Endodermal cell (in vitro differentiated cells): ENCODE data around the gene FAM50B. TPM values are rescaled to one million over a fixed set of nuclear protein-coding genes. Genes with fewer than 3 reads are reported as not detected.

Source experiments
- DNase-seq: peaks from one replicate; pipeline ENCODE4 v3.0.0-alpha.2; 2017
- H3K27ac ChIP-seq: 2 replicates; pipeline ENCODE4 v1.5.1; 2013; ENCODE audit warnings: mild to moderate bottlenecking, low read depth, low read length, moderate library complexity
- H3K27me3 ChIP-seq: 2 replicates; pipeline ENCODE4 v1.6.1; 2013; ENCODE audit warnings: mild to moderate bottlenecking, low read length, moderate library complexity; ENCODE audit not compliant: insufficient read depth, control insufficient read depth, poor library complexity, severe bottlenecking
- H3K36me3 ChIP-seq: 2 replicates; pipeline ENCODE4 v1.7.0; 2013; ENCODE audit warnings: mild to moderate bottlenecking, low read length, moderate library complexity; ENCODE audit not compliant: control insufficient read depth, insufficient read depth
- H3K4me1 ChIP-seq: one replicate; pipeline ENCODE4 v1.7.0; 2013; ENCODE audit warnings: low read length; ENCODE audit not compliant: control insufficient read depth, insufficient read depth
- H3K4me3 ChIP-seq: 2 replicates; pipeline ENCODE4 v1.5.1; 2013; ENCODE audit warnings: mild to moderate bottlenecking, low read length, moderate library complexity
- H3K9ac ChIP-seq: 2 replicates; pipeline ENCODE4 v1.6.1; 2013; ENCODE audit warnings: mild to moderate bottlenecking, low read length, moderate library complexity; ENCODE audit not compliant: poor library complexity, severe bottlenecking; ENCODE audit errors: extremely low read depth
- H3K9me3 ChIP-seq: 2 replicates; pipeline ENCODE4 v1.6.1; 2013; ENCODE audit warnings: mild to moderate bottlenecking, low read length, moderate library complexity; ENCODE audit not compliant: control insufficient read depth
- H3K27ac Mint-ChIP-seq: 2 replicates; pipeline ENCODE4 v1.8.0; 2020; ENCODE audit warnings: mixed read lengths
- H3K27me3 Mint-ChIP-seq: 2 replicates; pipeline ENCODE4 v1.8.0; 2021; ENCODE audit warnings: mild to moderate bottlenecking, mixed read lengths; ENCODE audit not compliant: insufficient read depth
- H3K36me3 Mint-ChIP-seq: 2 replicates; pipeline ENCODE4 v1.8.0; 2020; ENCODE audit warnings: low read depth, mixed read lengths
- H3K4me1 Mint-ChIP-seq: 2 replicates; pipeline ENCODE4 v1.8.0; 2020; ENCODE audit warnings: mixed read lengths
- H3K4me3 Mint-ChIP-seq: 2 replicates; pipeline ENCODE4 v1.8.0; 2020; ENCODE audit warnings: mild to moderate bottlenecking, moderate library complexity, mixed read lengths
- H3K9me3 Mint-ChIP-seq: 2 replicates; pipeline ENCODE4 v1.8.0; 2020; ENCODE audit warnings: mild to moderate bottlenecking, mixed read lengths
- WGBS, 2 experiments: methylation state at CpG; one replicate each; pipeline versions ENCODE4 v1.1.5 to v1.1.7; 2013; ENCODE audit warnings: missing lambda C conversion rate in 2 of 2, mixed read lengths in 1 of 2; ENCODE audit not compliant: insufficient coverage in 1 of 2, insufficient read length in 1 of 2; 5-methylcytosine and 5-hydroxymethylcytosine counted together
- total RNA-seq, 2 donors: library from RNA; stranded (reverse); fragmentation: NEBNext Ultra II Directional in 1 of 2; extraction: Animal tissue kit (Norgen Biotek cat#: 25700) in 1 of 2; gene quantifications; 2 replicates in 1 of 2; 3 replicates in 1 of 2; pipeline ENCODE4 v1.2.1, GENCODE V29; 2021
- TF ChIP-seq, protein P1 (sequence below): fragments of 200-600 bp; sonication (generic); conservative IDR thresholded peaks from 2 replicates; pipeline ENCODE4 v1.5.0; 2021; ENCODE audit warnings: antibody characterized with exemption, mild to moderate bottlenecking

The FAM50B gene
- total RNA-seq, 2 donors from 2014 or later: 2.8 to 3.7 TPM

DNA sequence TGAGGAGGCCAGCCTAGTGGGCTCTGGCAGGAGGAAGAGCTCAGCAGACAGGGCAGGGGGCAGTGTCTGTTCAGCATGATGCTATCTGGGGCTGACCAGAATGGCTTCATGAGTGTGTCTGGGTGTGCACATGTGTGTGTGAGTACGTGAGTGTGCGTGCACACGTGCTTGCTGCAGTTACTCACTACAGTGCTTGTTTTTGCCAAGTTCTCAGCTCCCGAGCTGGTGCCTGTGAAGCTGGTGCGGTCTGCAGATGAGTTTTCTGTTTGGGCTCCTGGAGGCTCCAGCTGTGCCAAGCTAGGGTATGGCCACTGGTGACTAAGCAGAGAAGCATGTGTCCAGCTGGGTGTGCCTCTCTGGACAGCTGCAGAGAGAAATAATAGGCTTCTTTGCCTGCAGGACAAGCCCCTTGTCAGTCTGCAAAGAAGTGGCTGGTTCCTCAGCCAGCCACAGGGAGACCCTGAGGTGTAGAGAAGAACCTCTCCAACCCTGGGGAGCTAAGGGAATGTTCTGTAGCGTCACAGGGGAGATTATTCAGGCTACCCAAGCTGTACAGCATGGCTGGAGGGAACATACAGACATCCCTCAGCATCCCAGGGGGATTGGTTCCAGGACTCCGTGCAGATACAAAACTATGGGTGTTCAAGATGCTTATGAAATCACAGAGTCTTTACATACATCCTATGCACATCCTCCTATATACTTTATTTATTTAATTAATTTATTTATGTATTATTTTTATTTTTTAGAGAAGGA is 40.2 kb upstream of the FAM50B start:
- peaks cover 5% of the 10 kb centered on the region for H3K4me1 ChIP-seq

DNA sequence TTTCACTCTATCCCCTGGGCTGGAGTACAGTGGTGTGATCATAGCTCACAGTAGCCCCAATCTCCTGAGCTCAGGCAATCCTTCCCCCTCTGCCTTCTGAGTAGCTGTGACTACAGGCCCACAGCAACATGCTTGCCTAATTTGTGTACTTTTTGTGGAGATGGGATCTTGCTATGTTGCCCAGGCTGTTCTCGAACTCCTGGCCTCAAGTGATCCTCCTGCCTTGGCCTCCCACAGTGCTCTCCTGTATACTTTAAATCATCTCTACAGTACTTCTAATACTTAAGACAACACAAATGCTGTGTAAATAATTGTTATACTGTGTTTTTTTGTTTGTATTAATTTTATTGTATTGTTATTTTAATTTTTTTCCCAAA is 39.7 kb upstream of the FAM50B start:
- H3K36me3 Mint-ChIP-seq: no peaks in the 10 kb centered on the region
- WGBS, 2 experiments: 100% methylated on average over 1 of the region's 1 CpG; no CpG with 5 or more reads in 1 of the 2 experiments
- no peaks in the 10 kb centered on the region for H3K27me3 Mint-ChIP-seq

More for the DNA sequence above, 40.2 kb upstream of the FAM50B start:
- no peak for DNase-seq
- Histone ChIP-seq H3K9me3 (no peaks in the 10 kb centered on the region), H3K4me3 (no peak overlapping the region), H3K9ac (no peak overlapping the region), H3K36me3 (no peaks in the 10 kb centered on the region), H3K27me3 (no peaks in the 10 kb centered on the region), H3K27ac (no peak overlapping the region)
- H3K27ac Mint-ChIP-seq: no peak overlapping the region
- peaks cover 14% of the 10 kb centered on the region for H3K4me1 Mint-ChIP-seq
- 80 to 84% methylated on average over 2 to 6 of the region's 7 CpGs for WGBS, 2 experiments
- TF ChIP-seq, protein P1, sequence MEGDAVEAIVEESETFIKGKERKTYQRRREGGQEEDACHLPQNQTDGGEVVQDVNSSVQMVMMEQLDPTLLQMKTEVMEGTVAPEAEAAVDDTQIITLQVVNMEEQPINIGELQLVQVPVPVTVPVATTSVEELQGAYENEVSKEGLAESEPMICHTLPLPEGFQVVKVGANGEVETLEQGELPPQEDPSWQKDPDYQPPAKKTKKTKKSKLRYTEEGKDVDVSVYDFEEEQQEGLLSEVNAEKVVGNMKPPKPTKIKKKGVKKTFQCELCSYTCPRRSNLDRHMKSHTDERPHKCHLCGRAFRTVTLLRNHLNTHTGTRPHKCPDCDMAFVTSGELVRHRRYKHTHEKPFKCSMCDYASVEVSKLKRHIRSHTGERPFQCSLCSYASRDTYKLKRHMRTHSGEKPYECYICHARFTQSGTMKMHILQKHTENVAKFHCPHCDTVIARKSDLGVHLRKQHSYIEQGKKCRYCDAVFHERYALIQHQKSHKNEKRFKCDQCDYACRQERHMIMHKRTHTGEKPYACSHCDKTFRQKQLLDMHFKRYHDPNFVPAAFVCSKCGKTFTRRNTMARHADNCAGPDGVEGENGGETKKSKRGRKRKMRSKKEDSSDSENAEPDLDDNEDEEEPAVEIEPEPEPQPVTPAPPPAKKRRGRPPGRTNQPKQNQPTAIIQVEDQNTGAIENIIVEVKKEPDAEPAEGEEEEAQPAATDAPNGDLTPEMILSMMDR: peak; percentile 12
- H3K36me3 Mint-ChIP-seq: no peaks in the 10 kb centered on the region
- no peaks in the 10 kb centered on the region for H3K9me3 Mint-ChIP-seq
- no peak overlapping the region for H3K4me3 Mint-ChIP-seq
- no peaks in the 10 kb centered on the region for H3K27me3 Mint-ChIP-seq

DNA sequence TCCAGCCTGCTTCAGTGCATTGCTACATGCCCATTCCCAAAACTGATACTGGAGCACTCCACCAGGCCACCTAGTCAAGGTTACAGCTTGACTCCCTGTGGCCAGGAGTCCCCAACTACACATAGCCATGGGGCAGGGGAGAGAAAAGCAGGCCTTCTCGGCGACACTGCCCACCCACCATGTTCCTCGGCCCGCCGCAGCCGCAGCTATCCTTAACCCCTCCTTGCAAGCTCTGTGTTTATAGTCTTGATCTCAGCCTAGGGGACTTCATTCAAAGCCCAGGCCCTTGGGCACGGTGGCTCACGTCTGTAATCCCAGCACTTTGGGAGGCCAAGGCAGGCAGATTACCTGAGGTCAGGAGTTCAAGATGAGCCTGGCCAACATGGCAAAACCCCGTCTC is 39.2 kb upstream of the FAM50B start:
- Histone ChIP-seq H3K4me1 (peaks cover 5% of the 10 kb centered on the region), H3K27me3 (no peaks in the 10 kb centered on the region), H3K9ac (no peak overlapping the region), H3K9me3 (no peaks in the 10 kb centered on the region), H3K27ac (no peak overlapping the region), H3K36me3 (no peaks in the 10 kb centered on the region), H3K4me3 (no peak overlapping the region)
- WGBS, 2 experiments: 85 to 91% methylated on average over 4 to 9 of the region's 9 CpGs
- H3K27ac Mint-ChIP-seq: no peak overlapping the region
- peaks cover 14% of the 10 kb centered on the region for H3K4me1 Mint-ChIP-seq
- TF ChIP-seq, protein P1: no peak
- DNase-seq: no peak
- no peaks in the 10 kb centered on the region for H3K27me3 Mint-ChIP-seq
- H3K36me3 Mint-ChIP-seq: no peaks in the 10 kb centered on the region
- H3K9me3 Mint-ChIP-seq: no peaks in the 10 kb centered on the region
- no peak overlapping the region for H3K4me3 Mint-ChIP-seq

More for the DNA sequence above, 39.7 kb upstream of the FAM50B start:
- Histone ChIP-seq H3K36me3 (no peaks in the 10 kb centered on the region), H3K27ac (no peak overlapping the region), H3K4me3 (no peak overlapping the region), H3K27me3 (no peaks in the 10 kb centered on the region), H3K4me1 (peaks cover 5% of the 10 kb centered on the region), H3K9ac (no peak overlapping the region), H3K9me3 (no peaks in the 10 kb centered on the region)
- no peak for DNase-seq
- TF ChIP-seq, protein P1: no peak
- Mint-ChIP-seq H3K9me3 (no peaks in the 10 kb centered on the region), H3K4me1 (peaks cover 14% of the 10 kb centered on the region), H3K27ac (no peak overlapping the region), H3K4me3 (no peak overlapping the region)
